Astrocyte (in vitro differentiated cells and primary cell): ENCODE data around the gene RASGRF1. TPM values are rescaled to one million over a fixed set of nuclear protein-coding genes. Genes with fewer than 3 reads are reported as not detected.

Source experiments
- DNase-seq: peaks from one replicate; pipeline ENCODE4 v3.0.0-alpha.2; 2010; ENCODE audit warnings: low read depth
- FAIRE-seq: peaks from 2 replicates; lab custom pipeline; 2011; peaks lifted over from hg19 to GRCh38; lab: Jason Lieb, UNC
- H2AFZ ChIP-seq: 2 replicates; pipeline ENCODE4 v1.6.0; 2012; ENCODE audit warnings: low read depth, low read length, inconsistent platforms
- H3K27ac ChIP-seq: 2 replicates; pipeline ENCODE4 v1.5.1; 2011; ENCODE audit warnings: low read depth, low read length, inconsistent platforms
- H3K27me3 ChIP-seq: 2 replicates; pipeline ENCODE4 v1.6.0; 2011; ENCODE audit warnings: low read length, inconsistent platforms; ENCODE audit not compliant: insufficient read depth
- H3K36me3 ChIP-seq: 2 replicates; pipeline ENCODE4 v1.5.1; 2011; ENCODE audit warnings: low read length, inconsistent platforms; ENCODE audit not compliant: insufficient read depth
- H3K4me1 ChIP-seq: 2 replicates; pipeline ENCODE4 v1.5.1; 2011; ENCODE audit warnings: low read length, inconsistent platforms; ENCODE audit not compliant: insufficient read depth
- H3K4me2 ChIP-seq: 2 replicates; pipeline ENCODE4 v1.6.0; 2012; ENCODE audit warnings: low read length, inconsistent platforms
- H3K4me3 ChIP-seq: 2 replicates; pipeline ENCODE4 v1.5.1; 2011; ENCODE audit warnings: low read depth, mild to moderate bottlenecking, low read length, inconsistent platforms; ENCODE audit not compliant: insufficient read depth
- H3K79me2 ChIP-seq: 2 replicates; pipeline ENCODE4 v1.6.0; 2012; ENCODE audit warnings: mild to moderate bottlenecking, low read length, inconsistent platforms; ENCODE audit not compliant: insufficient read depth
- H3K9ac ChIP-seq: 2 replicates; pipeline ENCODE4 v1.6.0; 2012; ENCODE audit warnings: mild to moderate bottlenecking, low read length, inconsistent platforms
- H3K9me3 ChIP-seq: 2 replicates; pipeline ENCODE4 v1.5.1; 2012; ENCODE audit warnings: low read depth, mild to moderate bottlenecking, low read length, inconsistent platforms; ENCODE audit not compliant: insufficient read depth
- H4K20me1 ChIP-seq: 2 replicates; pipeline ENCODE4 v1.6.0; 2012; ENCODE audit warnings: low read length, inconsistent platforms; ENCODE audit not compliant: insufficient read depth
- H3K27ac Mint-ChIP-seq: one replicate; pipeline ENCODE4 v1.8.0; 2021; ENCODE audit warnings: mild to moderate bottlenecking, mixed read lengths; ENCODE audit not compliant: unreplicated experiment
- H3K27me3 Mint-ChIP-seq: one replicate; pipeline ENCODE4 v1.8.0; 2021; ENCODE audit warnings: low read depth, mixed read lengths; ENCODE audit not compliant: unreplicated experiment
- H3K36me3 Mint-ChIP-seq: one replicate; pipeline ENCODE4 v1.8.0; 2021; ENCODE audit warnings: low read depth, mixed read lengths; ENCODE audit not compliant: unreplicated experiment
- H3K4me1 Mint-ChIP-seq: one replicate; pipeline ENCODE4 v1.8.0; 2021; ENCODE audit warnings: low read depth, mixed read lengths; ENCODE audit not compliant: unreplicated experiment
- H3K4me3 Mint-ChIP-seq: one replicate; pipeline ENCODE4 v1.8.0; 2021; ENCODE audit warnings: mild to moderate bottlenecking, moderate library complexity, mixed read lengths; ENCODE audit not compliant: unreplicated experiment
- H3K9me3 Mint-ChIP-seq: one replicate; pipeline ENCODE4 v1.8.0; 2021; ENCODE audit warnings: mild to moderate bottlenecking, mixed read lengths; ENCODE audit not compliant: unreplicated experiment
- EZH2 ChIP-seq: IDR thresholded peaks from 2 replicates; pipeline ENCODE4 v1.6.1; 2012; ENCODE audit warnings: mild to moderate bottlenecking, low read length, inconsistent platforms; ENCODE audit not compliant: insufficient read depth
- total RNA-seq: library from RNA; stranded (reverse); gene quantifications from 2 replicates; pipeline ENCODE4 v1.2.1, GENCODE V29; 2021
- TF ChIP-seq, protein P1 (sequence below): IDR thresholded peaks from 2 replicates; pipeline ENCODE4 v1.5.1; 2011; ENCODE audit warnings: low read depth, mild to moderate bottlenecking, inconsistent platforms, low read length, moderate library complexity; ENCODE audit not compliant: insufficient read depth

The RASGRF1 gene
- total RNA-seq, 1 donor from 2014 or later = 1.2 TPM

GRCh38 chr15:78983146-78983918 lies 107.2 kb downstream of the RASGRF1 start:
- no peak overlapping the region for H2AFZ ChIP-seq
- no peak for DNase-seq
- H3K9ac ChIP-seq = no peak overlapping the region
- peaks cover 5% of the 10 kb centered on the region for H3K9me3 Mint-ChIP-seq
- H3K27ac Mint-ChIP-seq = no peak overlapping the region
- no peak overlapping the region for H3K4me2 ChIP-seq
- FAIRE-seq = no peak
- TF ChIP-seq, protein P1, sequence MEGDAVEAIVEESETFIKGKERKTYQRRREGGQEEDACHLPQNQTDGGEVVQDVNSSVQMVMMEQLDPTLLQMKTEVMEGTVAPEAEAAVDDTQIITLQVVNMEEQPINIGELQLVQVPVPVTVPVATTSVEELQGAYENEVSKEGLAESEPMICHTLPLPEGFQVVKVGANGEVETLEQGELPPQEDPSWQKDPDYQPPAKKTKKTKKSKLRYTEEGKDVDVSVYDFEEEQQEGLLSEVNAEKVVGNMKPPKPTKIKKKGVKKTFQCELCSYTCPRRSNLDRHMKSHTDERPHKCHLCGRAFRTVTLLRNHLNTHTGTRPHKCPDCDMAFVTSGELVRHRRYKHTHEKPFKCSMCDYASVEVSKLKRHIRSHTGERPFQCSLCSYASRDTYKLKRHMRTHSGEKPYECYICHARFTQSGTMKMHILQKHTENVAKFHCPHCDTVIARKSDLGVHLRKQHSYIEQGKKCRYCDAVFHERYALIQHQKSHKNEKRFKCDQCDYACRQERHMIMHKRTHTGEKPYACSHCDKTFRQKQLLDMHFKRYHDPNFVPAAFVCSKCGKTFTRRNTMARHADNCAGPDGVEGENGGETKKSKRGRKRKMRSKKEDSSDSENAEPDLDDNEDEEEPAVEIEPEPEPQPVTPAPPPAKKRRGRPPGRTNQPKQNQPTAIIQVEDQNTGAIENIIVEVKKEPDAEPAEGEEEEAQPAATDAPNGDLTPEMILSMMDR = no peak
- no peak for TF ChIP-seq EZH2
- no peaks in the 10 kb centered on the region for H3K36me3 Mint-ChIP-seq
- H3K9me3 ChIP-seq = no peaks in the 10 kb centered on the region
- H3K27ac ChIP-seq = no peak overlapping the region
- H3K79me2 ChIP-seq = no peaks in the 10 kb centered on the region
- H3K4me1 ChIP-seq = peaks cover 6% of the 10 kb centered on the region
- no peaks in the 10 kb centered on the region for H3K27me3 ChIP-seq
- peaks cover 4% of the 10 kb centered on the region for H3K27me3 Mint-ChIP-seq
- peaks cover 25% of the 10 kb centered on the region for H3K4me1 Mint-ChIP-seq
- H4K20me1 ChIP-seq = no peaks in the 10 kb centered on the region
- no peaks in the 10 kb centered on the region for H3K36me3 ChIP-seq
- no peak overlapping the region for H3K4me3 Mint-ChIP-seq
- no peak overlapping the region for H3K4me3 ChIP-seq

DNA sequence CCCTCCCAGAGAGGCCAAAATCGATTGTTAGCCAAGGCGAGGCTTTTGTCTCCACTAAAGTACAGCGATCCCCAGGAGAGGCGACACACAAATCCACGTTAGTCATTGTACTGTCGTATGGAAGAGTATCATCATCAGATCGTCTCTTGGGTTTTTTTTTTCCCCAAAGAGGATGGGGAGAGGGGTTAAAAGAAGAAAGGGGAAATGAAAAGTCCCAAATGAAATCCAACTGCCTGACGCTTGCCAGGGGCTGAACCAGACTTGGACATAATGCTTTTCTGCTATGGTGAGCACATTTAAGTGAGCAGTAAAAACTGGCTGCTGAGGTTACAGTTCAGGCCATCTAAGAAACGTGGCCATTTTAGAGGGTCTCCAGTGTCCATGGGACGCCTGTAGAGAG lies 107.8 kb downstream of the RASGRF1 start:
- no peak overlapping the region for H3K27ac ChIP-seq
- no peak overlapping the region for H3K4me2 ChIP-seq
- H3K4me1 ChIP-seq = no peaks in the 10 kb centered on the region
- Mint-ChIP-seq H3K9me3 (peaks cover 5% of the 10 kb centered on the region), H3K36me3 (no peaks in the 10 kb centered on the region), H3K4me3 (no peak overlapping the region), H3K27me3 (peaks cover 6% of the 10 kb centered on the region), H3K27ac (peak overlapping the region; percentile 4), H3K4me1 (peaks cover 21% of the 10 kb centered on the region)
- no peaks in the 10 kb centered on the region for H4K20me1 ChIP-seq
- DNase-seq (no peak), FAIRE-seq (no peak)
- H3K9ac ChIP-seq = no peak overlapping the region
- no peaks in the 10 kb centered on the region for H3K27me3 ChIP-seq
- H3K4me3 ChIP-seq = no peak overlapping the region
- peak overlapping the region; percentile 24 for H2AFZ ChIP-seq
- no peaks in the 10 kb centered on the region for H3K79me2 ChIP-seq
- no peaks in the 10 kb centered on the region for H3K9me3 ChIP-seq
- no peaks in the 10 kb centered on the region for H3K36me3 ChIP-seq
- TF ChIP-seq, protein P1 = no peak
- no peak for TF ChIP-seq EZH2
